Measurements from ENCODE around the gene METTL8.

DNA sequence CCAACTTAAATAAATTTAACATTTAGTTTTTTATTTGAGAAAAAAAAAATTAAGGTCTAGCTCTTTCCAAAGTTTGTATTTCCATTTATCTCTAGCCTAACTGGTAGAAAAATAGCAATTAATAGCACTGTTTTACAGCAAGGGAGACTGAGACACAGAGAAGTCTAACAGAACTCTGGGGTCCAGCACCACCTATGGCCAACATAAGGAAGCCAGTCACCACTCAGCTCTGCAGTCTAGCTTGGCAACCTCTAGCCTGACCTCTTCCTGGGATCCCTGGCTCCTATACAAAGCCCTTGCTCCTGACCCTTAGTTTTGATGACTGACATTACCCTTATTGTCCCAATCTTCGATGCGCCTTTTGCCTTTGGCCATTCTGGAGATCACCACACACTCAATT lies 159.0 kb downstream of the METTL8 start:
- TF ChIP-seq POLR2A (IDR thresholded peaks at IDR 0.05; ENCODE audit: low read length) (no peak), GATA1 (IDR thresholded peaks at IDR 0.05; ENCODE audit: low read depth, low read length) (no peak)

All from erythroblast (primary cell).